Stimulated activated CD4-positive, alpha-beta T cell treated with anti-CD3 and anti-CD28 coated beads, Interleukin-15, amount 100 ng/mL, for 1 hour (primary cell): ENCODE measurements around the gene CD52.
"Not testable (repeated sequence)": the region's sequence is repeated elsewhere in the genome, so short reads cannot be mapped to it uniquely, and the experiment has no call there.

Experiments
- DNase-seq, 2 donors: peaks; one replicate each; pipeline ENCODE4 v3.0.0-alpha.2; 2020; ENCODE audit warnings: low read depth in 1 of 2, low spot score in 1 of 2

Gene CD52

DNA sequence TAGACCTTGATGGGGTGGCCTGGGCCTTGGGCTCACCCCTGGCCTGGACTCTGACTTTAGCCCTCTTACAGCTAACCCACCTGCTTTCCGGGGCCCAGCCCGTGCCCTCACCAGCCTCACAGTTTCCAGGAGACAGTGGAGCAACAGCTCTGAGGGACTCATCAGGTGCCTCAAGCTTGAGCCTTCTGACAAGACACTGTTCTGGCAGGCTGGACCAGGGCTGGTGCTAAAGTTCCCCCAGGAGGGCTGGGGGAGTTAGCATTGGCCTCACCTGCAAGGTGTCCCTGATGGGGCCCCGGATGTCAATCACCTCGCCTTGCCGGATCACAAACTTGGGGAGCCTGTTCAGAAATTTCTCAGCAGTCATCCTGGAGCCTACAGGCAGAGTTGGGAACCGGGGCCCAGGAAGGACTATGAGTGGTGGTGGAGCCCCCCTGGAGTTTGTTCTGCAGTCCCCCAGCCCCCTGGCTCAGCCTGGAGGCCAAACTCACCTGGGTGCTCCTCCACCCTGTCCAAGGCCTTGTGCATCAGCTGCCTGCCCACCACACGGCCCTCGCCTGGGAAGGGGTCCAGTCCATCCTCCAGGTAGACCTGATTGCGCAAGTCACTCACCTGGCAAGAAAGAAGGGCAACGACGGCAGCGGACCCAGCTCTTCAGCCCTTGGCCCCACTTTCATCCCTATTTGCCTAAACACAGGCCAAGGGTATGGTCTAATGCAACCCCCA is 33.7 kb upstream of the CD52 start:
- no peak for DNase-seq

- DNase-seq, result peak; percentile 80 to 86
Observed at GRCh38 chr1:26284597-26285347, 33.0 kb upstream of the CD52 start.

- DNase-seq, result no peak
Observed at GRCh38 chr1:26285366-26286063, 32.2 kb upstream of the CD52 start.

GRCh38 chr1:26286064-26286416 is 31.7 kb upstream of the CD52 start:
- no peak for DNase-seq

DNA sequence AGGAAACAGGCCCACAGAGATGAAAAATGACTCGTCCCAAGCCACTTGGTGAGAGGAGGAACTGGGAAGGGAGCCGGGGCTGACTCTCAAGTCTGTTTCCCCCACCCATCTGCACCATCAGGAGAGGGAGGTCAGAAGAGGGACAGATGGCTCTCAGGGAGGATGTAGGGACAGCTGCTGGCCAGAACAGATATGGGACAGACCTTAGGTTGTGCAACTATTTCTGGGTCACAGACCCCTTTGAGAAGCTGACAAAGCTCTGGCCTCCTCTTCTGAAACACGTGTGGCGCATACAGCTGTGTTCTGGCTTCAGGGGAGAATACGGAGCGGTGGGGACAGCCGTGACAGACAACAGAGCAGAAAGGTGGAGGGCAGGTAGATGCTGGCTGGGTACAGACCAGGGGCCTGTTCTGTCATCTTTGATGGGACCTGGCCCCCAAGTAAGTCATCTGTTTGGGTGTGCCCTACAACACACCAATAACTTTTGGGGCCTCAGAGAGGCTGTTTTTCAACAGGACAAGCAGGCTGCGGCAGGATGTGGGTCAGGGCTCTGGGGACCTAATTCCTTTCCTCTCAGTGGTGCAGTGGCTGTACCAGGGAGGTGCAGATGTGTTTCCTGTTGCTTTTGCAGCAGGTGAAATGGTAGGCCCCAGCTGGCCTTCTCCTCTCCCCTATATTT is 30.6 kb upstream of the CD52 start:
- peak in 1 of 2 donors; percentile 49 for DNase-seq

- no peak for DNase-seq
Observed at GRCh38 chr1:26287811-26288210, 29.9 kb upstream of the CD52 start.

GRCh38 chr1:26288311-26288941 is 29.3 kb upstream of the CD52 start:
- peak in 1 of 2 donors; percentile 41 for DNase-seq

DNA sequence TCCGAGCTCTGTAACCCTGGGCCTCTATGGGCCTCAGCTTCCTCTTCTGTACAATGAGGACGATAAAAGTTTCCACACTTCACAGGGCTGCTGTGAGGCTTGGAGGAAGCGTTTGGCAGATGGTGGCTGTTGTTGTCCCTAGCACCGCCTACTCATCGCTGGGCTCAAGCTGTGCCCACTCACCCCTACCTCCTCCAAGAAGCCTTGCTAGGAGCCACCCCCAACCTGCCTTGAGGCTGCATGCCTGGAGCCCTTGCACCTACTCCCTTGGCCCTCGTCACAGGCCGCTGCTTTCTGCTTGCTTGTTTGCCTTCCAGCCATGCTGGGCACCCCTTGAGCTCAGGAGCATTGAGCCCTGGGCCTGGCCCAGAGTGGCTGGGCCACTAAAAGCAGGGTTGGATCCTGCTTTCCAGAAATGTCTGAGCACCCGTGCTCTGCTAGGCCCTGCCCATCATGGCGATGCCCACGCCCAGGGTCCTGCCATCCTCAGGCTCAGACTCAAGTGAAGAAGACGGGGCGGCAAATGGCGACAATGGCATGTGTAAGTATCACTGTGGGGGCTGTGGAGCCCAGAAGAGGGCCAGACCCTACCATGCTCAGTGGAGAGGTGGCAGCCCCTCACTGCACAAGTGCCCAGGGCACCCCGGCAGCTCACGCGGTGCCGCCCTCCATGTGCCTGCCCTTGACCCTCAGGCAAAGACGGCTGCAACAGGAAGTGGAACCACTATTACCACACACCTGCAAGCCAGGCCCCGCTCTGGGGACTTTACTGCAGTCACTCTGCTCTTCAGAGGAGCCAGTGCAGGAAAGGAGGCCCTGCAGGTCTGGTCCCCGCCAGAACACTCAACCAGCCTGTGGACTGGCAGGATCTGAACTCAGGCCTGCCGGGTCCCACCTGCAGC is 28.3 kb upstream of the CD52 start:
- DNase-seq, result no peak

DNA sequence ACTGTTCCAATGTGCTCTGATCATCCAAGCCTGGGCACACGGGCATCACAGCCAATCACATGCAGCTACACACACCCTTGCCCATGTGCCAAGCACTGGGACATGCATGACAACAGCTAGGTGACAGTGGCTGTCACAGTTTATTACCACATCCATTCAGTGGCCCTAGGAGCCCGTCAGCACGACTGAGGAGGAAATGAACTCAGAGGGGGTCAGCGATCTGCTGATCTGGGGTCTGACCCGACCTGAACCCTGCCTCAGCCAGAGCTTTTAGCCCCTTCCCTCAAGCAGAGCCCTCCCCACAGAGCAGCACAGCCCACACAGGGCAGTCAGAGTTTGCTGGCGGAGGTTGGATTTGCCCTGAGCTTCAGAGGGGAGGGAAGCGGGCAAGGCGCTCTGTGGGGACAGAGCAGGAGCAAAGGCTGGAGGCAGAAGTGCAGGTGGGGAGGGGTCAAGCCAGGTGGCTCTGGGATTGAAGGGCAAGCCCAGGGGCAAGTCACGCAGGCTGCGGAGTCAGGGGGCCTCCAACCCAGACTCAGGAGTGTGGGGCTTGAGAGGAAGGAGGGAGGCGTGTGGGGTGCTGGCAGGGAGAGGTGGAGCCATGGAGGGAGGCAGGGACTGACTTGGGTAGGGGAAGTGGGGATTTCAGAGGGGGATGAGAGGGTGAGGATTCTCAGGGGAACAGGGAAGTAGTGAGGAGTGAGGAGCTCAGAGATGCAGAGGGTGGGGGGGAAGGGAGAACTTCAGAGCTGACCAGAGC is 27.5 kb upstream of the CD52 start:
- DNase-seq, result no peak

DNA sequence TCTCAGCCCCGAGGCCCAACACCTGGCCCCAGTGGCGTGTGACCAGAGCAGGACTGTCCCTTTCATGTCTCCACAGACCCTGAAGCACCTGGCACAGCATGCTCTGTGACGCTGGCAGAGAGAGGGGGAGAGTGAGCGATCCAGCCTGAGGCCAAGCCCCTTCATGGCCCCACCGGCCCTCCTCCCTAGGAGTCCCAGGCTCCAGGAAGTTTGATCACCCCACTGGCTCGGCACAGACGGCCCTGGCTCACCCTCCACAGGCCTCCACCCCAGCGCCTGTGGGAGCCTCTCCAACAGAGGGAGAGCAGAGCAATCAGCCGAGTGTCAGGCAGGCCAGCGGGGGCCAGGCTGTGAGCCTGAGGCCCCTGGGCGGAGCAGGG is 26.9 kb upstream of the CD52 start:
- DNase-seq, result no peak

DNA sequence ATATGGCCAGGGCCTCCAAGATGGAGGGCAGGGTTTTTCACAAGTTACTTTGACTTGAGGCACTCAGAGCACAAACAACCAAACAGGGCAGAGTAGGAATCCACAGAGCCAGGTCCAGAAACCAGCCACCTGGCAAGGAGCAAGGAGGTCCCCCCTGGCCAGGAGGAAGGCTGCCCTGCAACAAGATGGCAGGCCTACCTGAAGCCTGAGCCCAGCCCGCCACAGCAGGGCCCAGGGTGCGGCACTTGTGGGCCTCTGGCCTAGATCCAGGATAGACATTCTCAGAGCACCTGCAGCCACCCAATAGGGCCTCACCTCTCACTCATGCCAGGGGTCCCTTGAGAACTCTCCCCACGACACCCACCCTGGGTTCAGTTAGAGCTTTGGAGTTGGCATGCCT is 26.3 kb upstream of the CD52 start:
- DNase-seq, result no peak

DNA sequence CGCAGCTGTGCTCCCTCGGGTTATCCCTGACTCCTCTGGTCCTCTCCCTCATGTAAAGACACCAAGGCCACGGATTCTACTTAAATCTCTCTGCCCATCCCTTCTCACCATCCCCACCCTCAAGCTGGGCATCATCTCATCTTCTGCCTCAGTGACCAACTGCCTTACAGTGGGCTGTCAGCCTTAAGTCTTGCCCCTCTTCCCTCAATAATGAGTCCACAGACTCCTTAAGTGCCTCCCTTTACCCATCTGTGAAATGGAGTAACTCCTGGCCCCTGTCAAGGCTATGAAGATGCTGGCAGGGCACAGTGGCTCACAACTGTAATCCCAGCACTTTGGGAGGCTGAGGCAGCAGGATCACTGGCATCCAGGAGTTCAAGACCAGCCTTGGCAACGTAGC is 25.8 kb upstream of the CD52 start:
- DNase-seq, result no peak

- not testable (repeated sequence) for DNase-seq
Observed at GRCh38 chr1:26292735-26293134, 25.0 kb upstream of the CD52 start.

GRCh38 chr1:26293911-26294463 is 23.8 kb upstream of the CD52 start:
- no peak for DNase-seq

DNA sequence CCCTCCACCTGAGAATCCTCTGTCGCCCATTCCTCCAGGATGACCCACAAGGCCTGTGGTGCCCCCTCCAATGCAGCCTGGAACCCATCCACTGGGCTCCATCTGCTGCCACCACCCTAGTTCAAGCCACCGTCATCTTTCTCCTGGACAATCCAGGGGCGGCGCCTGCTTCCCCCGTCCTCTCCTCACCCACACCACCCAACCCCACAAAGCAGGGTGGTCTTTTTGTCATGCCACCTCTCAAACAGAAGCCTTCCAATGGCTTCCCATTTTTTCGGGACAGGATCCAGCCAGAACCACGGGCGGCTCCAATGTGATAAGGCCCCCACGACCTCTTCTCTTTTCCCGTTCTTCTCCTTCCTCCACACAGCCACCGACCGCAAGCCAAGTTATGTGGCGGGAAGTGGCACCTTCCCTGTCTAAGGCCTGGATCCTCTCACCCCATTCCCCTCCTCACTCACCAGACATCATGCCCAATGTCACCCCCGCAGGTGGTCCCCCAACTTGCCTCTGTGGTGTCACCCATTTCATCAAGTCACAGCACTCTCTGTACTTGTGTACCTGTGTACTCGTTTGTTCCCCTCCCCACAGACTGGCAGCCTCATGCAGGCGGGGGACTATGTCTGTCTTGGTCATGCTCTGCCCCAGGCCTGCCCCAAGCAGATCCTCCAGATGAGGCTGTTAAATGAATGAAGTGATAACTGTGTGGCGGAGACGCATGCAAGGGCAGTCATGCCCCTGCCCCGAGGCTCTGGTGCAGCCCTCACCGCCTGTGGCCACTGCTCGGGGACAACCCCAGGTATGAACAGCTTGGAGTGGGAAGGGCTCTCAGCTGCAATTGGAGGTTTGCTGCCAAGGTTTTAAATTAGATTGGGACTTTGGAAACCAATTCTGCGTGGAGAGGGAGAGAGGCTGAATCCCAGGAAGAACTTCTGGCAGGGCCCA is 22.3 kb upstream of the CD52 start:
- DNase-seq, result no peak

DNA sequence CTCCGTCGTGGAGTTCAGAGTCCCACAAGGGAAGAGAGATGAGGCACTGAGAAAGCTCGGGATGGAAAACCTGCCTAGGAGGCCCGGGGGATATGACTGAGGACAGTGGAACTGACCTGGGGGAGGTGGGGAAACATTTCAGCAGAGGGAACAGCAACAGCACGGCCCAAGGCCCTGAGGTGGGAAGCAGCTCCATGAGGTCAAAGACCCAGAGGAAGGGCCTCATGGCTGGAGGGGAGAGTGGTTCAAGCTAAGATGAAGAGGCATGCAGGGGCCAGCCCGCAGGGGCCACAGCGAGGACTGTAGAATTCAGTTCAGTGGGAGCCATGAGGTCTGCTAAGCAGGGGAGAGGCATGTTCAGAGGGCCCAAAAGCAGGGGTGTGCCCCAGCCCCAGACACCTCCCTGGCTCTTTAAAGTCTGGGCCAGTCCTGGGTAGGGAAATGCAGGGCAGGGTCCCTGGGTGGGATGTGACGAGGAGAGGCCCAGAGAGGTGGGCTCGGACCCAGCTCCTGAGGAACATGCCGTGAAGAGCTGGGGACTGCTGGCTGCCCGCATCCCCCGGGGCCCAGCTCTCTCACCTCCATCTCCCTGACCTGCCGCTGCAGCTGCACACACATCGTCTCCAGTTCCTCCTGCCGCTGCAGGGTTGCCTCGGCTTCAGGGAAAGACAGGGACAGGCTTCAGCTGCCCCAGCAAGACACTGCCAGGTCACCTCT is 21.3 kb upstream of the CD52 start:
- no peak for DNase-seq

GRCh38 chr1:26297057-26297790 is 20.5 kb upstream of the CD52 start:
- DNase-seq, result no peak
